ENCODE data around the gene MPIG6B.

MPIG6B gene

DNA sequence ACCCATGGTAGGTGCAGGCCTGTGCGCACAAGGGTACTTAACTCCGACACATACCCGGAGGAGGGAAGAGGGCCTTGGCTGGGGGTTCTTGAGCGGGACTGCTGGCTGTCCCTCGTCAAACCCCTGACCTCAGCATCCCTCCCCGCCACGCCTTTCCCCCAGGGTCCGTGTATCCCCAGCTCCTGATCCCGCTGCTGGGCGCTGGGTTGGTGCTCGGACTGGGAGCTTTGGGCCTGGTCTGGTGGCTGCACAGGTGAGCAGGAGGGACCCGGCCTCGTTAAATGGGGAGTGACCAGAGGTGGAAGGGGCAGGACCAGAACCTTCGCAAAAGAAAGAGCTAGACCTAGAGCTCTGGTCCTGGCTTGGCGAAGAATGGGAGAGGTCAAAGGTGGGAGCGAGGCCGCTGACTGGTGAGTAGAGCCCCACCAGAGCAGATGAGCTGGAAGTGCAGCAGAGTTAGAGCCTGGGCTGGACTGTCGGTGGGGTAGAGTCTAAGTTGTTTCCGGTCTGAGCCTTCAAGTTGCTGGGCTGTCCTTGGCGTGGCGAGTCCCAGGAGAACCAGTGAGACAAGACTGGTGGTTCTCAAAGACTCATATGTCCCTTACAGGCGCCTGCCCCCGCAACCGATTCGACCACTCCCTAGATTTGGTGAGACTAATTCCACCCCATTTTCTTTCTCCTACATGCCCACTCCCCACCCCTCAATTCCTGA is 963 bp downstream of the MPIG6B start:
- Histone ChIP-seq H3K9ac (ENCODE audit: low read length in 2 of 2) (no peak overlapping the region), H3K27ac (ENCODE audit: low read length) (no peak overlapping the region), H3K36me3 (ENCODE audit: control insufficient read depth in 2 of 2, insufficient read depth in 2 of 2, low read length in 2 of 2) (peaks cover 11 to 18% of the 10 kb centered on the region in 2 donors), H3K4me3 (ENCODE audit: low read length in 2 of 2) (no peak overlapping the region), H3K4me1 (ENCODE audit: control insufficient read depth, insufficient read depth, low read length) (peaks cover 16% of the 10 kb centered on the region), H3K9me3 (ENCODE audit: control insufficient read depth in 2 of 2, low read length in 2 of 2) (no peaks in the 10 kb centered on the region), H3K27me3 (ENCODE audit: control insufficient read depth in 1 of 2, insufficient read depth in 2 of 2, low read length in 2 of 2) (no peaks in the 10 kb centered on the region)

DNA sequence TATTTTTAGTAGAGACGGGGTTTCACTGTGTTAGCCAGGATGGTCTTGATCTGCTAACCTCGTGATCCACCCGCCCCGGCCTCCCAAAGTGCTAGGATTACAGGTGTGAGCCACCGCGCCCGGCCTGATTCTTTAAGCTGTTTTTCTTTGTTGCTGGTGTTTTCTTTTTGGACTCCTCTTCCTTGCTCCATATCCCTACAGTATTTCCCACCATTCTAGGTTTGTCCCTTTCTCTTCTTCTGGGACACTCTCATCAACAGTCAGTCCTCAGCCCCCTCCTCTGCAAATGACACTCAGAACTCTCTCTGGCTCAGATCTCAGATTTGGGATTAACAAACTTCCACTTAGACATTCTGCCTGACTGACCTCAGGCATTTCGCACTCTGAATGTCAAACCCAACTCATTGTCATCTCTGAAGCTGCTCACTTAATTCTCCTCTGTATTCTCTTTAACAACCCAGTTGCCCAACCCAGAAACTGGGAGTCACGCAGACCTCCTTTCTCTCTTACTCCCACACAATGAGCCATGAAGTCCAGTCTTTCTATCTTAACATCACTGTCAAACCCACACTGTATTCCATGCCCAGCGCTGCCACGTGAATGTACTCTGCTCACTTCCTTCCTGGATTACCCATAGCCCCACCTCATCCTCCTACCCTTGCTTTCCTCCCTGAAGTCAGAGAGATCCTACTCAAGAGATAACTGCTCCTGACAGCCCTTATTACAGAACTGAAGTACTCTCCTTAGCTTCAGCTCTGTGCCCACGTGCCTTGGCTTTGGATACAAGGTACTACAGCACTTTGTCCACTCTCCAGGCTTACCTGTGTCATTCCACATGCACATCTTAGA is 2.6 kb downstream of the MPIG6B start:
- Histone ChIP-seq H3K36me3 (ENCODE audit: control insufficient read depth in 2 of 2, insufficient read depth in 2 of 2, low read length in 2 of 2) (peaks cover 11 to 18% of the 10 kb centered on the region in 2 donors), H3K9me3 (ENCODE audit: control insufficient read depth in 2 of 2, low read length in 2 of 2) (no peaks in the 10 kb centered on the region), H3K9ac (ENCODE audit: low read length in 2 of 2) (no peak overlapping the region), H3K27me3 (ENCODE audit: control insufficient read depth in 1 of 2, insufficient read depth in 2 of 2, low read length in 2 of 2) (no peaks in the 10 kb centered on the region), H3K4me3 (ENCODE audit: low read length in 2 of 2) (no peak overlapping the region), H3K27ac (ENCODE audit: low read length) (no peak overlapping the region), H3K4me1 (ENCODE audit: control insufficient read depth, insufficient read depth, low read length) (peaks cover 26% of the 10 kb centered on the region)

- Histone ChIP-seq H3K27me3 (ENCODE audit: control insufficient read depth in 1 of 2, insufficient read depth in 2 of 2, low read length in 2 of 2) (no peaks in the 10 kb centered on the region), H3K4me3 (ENCODE audit: low read length in 2 of 2) (peak overlapping the region in 1 of 2 donors; percentile 93), H3K27ac (ENCODE audit: low read length) (peak overlapping the region; percentile 93), H3K36me3 (ENCODE audit: control insufficient read depth in 2 of 2, insufficient read depth in 2 of 2, low read length in 2 of 2) (peaks cover 18 to 25% of the 10 kb centered on the region in 2 donors), H3K4me1 (ENCODE audit: control insufficient read depth, insufficient read depth, low read length) (peaks cover 27% of the 10 kb centered on the region), H3K9me3 (ENCODE audit: control insufficient read depth in 2 of 2, low read length in 2 of 2) (no peaks in the 10 kb centered on the region), H3K9ac (ENCODE audit: low read length in 2 of 2) (peak overlapping the region; percentile 21 to 87)
These were observed 4.0 kb downstream of the MPIG6B start for GRCh38 chr6:31727034-31727716.

DNA sequence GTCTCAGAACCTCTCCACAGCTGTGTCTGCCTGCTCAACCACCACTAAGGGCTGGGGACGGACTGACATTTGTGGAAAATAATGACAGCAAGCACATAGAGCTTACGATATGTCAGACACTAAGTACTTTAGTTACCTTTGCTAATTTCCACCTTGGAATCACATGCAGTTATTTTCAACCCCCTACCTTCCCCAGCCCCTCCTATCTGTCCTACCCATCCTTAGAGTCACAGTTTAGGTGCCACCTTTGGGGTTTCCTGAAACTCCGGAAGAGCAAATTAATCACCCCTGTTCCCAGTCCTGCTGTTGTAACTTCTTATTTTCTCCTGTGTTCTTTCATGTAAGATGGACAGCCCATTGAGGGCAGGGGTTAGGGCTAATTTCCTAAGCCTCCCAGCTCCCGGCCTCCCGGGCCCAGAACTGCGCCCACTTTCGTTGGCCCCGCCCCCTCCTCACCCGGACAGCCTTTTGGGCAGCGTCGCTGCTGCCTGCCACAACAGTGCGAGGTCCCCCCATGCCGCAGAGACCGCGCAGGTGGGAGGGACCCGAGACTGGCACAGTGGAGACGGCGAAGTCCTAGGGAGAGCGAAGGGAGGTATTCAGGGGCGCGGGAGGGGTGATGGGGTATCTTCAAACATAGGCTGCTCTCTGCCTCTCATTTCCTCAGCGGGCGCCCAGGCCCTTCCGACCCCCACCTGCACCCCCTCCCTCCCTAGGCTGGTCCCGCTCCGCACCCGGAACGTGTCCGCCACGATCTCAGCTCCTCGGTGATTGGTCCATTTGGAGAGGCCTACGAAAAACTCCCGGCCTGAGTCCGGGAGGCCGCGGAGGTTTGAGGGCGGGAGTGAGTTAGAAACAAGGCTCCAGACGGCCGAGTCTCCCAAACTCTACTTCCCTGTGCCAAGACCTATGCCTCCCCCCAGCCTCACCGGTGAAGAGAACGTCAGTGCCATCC is 4.8 kb downstream of the MPIG6B start:
- H3K4me3 ChIP-seq (ENCODE audit: low read length in 2 of 2) = peak overlapping the region; percentile 93
- peak overlapping the region; percentile 87 to 90 for H3K9ac ChIP-seq (ENCODE audit: low read length in 2 of 2)
- H3K4me1 ChIP-seq (ENCODE audit: control insufficient read depth, insufficient read depth, low read length) = peaks cover 27% of the 10 kb centered on the region
- no peaks in the 10 kb centered on the region for H3K9me3 ChIP-seq (ENCODE audit: control insufficient read depth in 2 of 2, low read length in 2 of 2)
- peak overlapping the region; percentile 93 for H3K27ac ChIP-seq (ENCODE audit: low read length)
- H3K27me3 ChIP-seq (ENCODE audit: control insufficient read depth in 1 of 2, insufficient read depth in 2 of 2, low read length in 2 of 2) = no peaks in the 10 kb centered on the region
- H3K36me3 ChIP-seq (ENCODE audit: control insufficient read depth in 2 of 2, insufficient read depth in 2 of 2, low read length in 2 of 2) = peaks cover 19 to 28% of the 10 kb centered on the region in 2 donors

GRCh38 chr6:31728767-31729514 is 5.8 kb downstream of the MPIG6B start, which contains the start of gene DDAH2:
Gene DDAH2 (minus strand): TSS chr6:31729299. CDS start chr6:31729161, 138 bp downstream.
- Histone ChIP-seq H3K36me3 (ENCODE audit: control insufficient read depth in 2 of 2, insufficient read depth in 2 of 2, low read length in 2 of 2) (peaks cover 29 to 37% of the 10 kb centered on the region in 2 donors), H3K9ac (ENCODE audit: low read length in 2 of 2) (peak within 1 kb of the TSS; percentile 87 to 90), H3K4me3 (ENCODE audit: low read length in 2 of 2) (peak within 1 kb of the TSS; percentile 93), H3K27ac (ENCODE audit: low read length) (peak within 1 kb of the TSS; percentile 93), H3K9me3 (ENCODE audit: control insufficient read depth in 2 of 2, low read length in 2 of 2) (no peaks in the 10 kb centered on the region), H3K27me3 (ENCODE audit: control insufficient read depth in 1 of 2, insufficient read depth in 2 of 2, low read length in 2 of 2) (no peaks in the 10 kb centered on the region), H3K4me1 (ENCODE audit: control insufficient read depth, insufficient read depth, low read length) (peaks cover 27% of the 10 kb centered on the region)

GRCh38 chr6:31729515-31729978 is 6.4 kb downstream of the MPIG6B start:
- H3K4me1 ChIP-seq (ENCODE audit: control insufficient read depth, insufficient read depth, low read length) = peaks cover 33% of the 10 kb centered on the region
- H3K4me3 ChIP-seq (ENCODE audit: low read length in 2 of 2) = peak overlapping the region; percentile 93
- H3K27me3 ChIP-seq (ENCODE audit: control insufficient read depth in 1 of 2, insufficient read depth in 2 of 2, low read length in 2 of 2) = no peaks in the 10 kb centered on the region
- peak overlapping the region; percentile 87 to 90 for H3K9ac ChIP-seq (ENCODE audit: low read length in 2 of 2)
- peaks cover 31 to 39% of the 10 kb centered on the region in 2 donors for H3K36me3 ChIP-seq (ENCODE audit: control insufficient read depth in 2 of 2, insufficient read depth in 2 of 2, low read length in 2 of 2)
- no peaks in the 10 kb centered on the region for H3K9me3 ChIP-seq (ENCODE audit: control insufficient read depth in 2 of 2, low read length in 2 of 2)
- peak overlapping the region; percentile 93 for H3K27ac ChIP-seq (ENCODE audit: low read length)

DNA sequence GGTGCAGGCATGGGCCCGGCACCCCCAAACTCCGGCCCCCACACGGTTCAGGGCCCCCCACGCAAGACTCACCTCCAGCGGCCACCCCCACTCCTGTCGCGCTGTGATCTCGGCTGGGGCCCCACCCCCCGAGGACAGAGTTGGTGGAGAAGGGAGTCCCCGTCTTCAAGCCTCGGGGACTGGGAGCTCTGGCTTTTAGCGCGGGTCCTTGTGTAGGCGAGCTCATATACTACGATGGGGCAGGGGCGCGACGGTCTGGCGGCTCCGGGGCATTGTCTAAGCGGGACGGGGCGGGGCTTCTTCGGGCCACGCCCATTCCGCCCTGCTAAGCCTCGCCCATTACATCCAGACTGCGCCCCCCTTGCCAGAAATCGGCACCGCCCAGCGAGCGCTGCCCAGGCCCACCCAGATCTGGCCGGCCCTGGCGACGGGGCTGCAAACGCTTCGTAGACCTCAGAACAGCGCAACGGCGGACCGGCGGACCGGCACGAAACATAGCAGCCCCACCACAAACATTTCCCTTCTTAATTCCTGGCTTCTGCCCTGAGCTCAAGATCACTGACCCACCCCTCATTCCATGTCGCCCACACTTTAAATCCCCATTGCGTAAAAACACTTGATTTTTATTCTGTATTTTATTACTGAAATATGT is 6.9 kb downstream of the MPIG6B start:
- Histone ChIP-seq H3K27ac (ENCODE audit: low read length) (peak overlapping the region; percentile 93), H3K4me3 (ENCODE audit: low read length in 2 of 2) (peak overlapping the region; percentile 93), H3K9me3 (ENCODE audit: control insufficient read depth in 2 of 2, low read length in 2 of 2) (no peaks in the 10 kb centered on the region), H3K9ac (ENCODE audit: low read length in 2 of 2) (peak overlapping the region; percentile 87 to 90), H3K36me3 (ENCODE audit: control insufficient read depth in 2 of 2, insufficient read depth in 2 of 2, low read length in 2 of 2) (peaks cover 31 to 37% of the 10 kb centered on the region in 2 donors), H3K4me1 (ENCODE audit: control insufficient read depth, insufficient read depth, low read length) (peaks cover 38% of the 10 kb centered on the region), H3K27me3 (ENCODE audit: control insufficient read depth in 1 of 2, insufficient read depth in 2 of 2, low read length in 2 of 2) (no peaks in the 10 kb centered on the region)

DNA sequence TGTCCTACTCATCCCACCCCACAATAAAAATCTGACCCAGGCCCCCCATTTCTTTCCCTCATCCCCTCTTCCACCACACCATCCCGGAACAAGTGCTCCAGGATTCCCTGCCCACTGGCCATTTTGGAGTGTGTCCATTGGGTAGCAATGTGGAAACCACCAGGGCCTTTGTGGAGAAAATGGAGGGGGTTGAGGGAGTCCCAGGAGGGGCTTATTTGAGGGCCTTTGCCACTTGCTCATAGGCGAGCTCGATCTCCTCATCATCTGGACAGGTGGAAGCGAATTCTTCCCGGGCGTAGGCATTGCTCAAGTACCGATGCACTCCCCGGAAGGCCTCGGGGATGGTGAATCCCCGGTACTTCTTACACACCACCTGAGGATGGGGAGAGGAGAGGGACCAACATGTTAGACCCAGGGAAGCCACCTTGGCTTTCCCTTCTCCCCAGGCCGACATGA is 7.5 kb downstream of the MPIG6B start:
- no peaks in the 10 kb centered on the region for H3K9me3 ChIP-seq (ENCODE audit: control insufficient read depth in 2 of 2, low read length in 2 of 2)
- peak overlapping the region; percentile 93 for H3K4me3 ChIP-seq (ENCODE audit: low read length in 2 of 2)
- peaks cover 29 to 37% of the 10 kb centered on the region in 2 donors for H3K36me3 ChIP-seq (ENCODE audit: control insufficient read depth in 2 of 2, insufficient read depth in 2 of 2, low read length in 2 of 2)
- H3K27me3 ChIP-seq (ENCODE audit: control insufficient read depth in 1 of 2, insufficient read depth in 2 of 2, low read length in 2 of 2) = no peaks in the 10 kb centered on the region
- H3K27ac ChIP-seq (ENCODE audit: low read length) = peak overlapping the region; percentile 93
- H3K4me1 ChIP-seq (ENCODE audit: control insufficient read depth, insufficient read depth, low read length) = peaks cover 44% of the 10 kb centered on the region
- H3K9ac ChIP-seq (ENCODE audit: low read length in 2 of 2) = peak overlapping the region in 1 of 2 donors; percentile 87

DNA sequence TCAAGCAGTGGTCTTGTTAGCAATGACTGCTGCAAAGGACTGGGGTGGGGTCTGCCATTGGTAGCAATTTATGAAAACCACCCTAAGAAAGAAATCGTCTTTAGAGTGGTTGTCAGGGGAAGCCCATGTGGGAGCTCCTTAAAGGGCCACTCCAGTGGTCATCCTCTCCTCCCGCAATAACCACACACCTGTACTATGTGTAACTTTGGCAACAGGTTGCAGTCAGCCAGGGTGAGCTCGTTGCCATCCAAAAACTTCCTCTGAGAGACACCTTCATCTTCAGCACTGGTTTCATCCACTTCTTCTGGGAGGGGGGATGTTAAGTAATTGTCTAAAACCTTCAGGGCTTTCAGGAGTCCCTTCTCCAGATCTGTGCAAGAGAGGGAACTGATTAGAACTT is 8.9 kb downstream of the MPIG6B start:
- H3K9ac ChIP-seq (ENCODE audit: low read length in 2 of 2) = no peak overlapping the region
- no peaks in the 10 kb centered on the region for H3K9me3 ChIP-seq (ENCODE audit: control insufficient read depth in 2 of 2, low read length in 2 of 2)
- H3K4me1 ChIP-seq (ENCODE audit: control insufficient read depth, insufficient read depth, low read length) = peaks cover 54% of the 10 kb centered on the region

More for the DNA sequence above, 8.9 kb downstream of the MPIG6B start:
- Histone ChIP-seq H3K36me3 (ENCODE audit: control insufficient read depth in 2 of 2, insufficient read depth in 2 of 2, low read length in 2 of 2) (peaks cover 22 to 27% of the 10 kb centered on the region in 2 donors), H3K4me3 (ENCODE audit: low read length in 2 of 2) (no peak overlapping the region), H3K27me3 (ENCODE audit: control insufficient read depth in 1 of 2, insufficient read depth in 2 of 2, low read length in 2 of 2) (no peaks in the 10 kb centered on the region), H3K27ac (ENCODE audit: low read length) (no peak overlapping the region)
